ENCODE measurements around the gene PLXNA4. TPM values are rescaled to one million over a fixed set of nuclear protein-coding genes. Genes with fewer than 3 reads are reported as not detected.
"Not testable (repeated sequence)": the region's sequence is repeated elsewhere in the genome, so short reads cannot be mapped to it uniquely, and the experiment has no call there.

PLXNA4 gene
- total RNA-seq, 2 experiments from 2014 or later: 16.5 to 20.5 TPM

DNA sequence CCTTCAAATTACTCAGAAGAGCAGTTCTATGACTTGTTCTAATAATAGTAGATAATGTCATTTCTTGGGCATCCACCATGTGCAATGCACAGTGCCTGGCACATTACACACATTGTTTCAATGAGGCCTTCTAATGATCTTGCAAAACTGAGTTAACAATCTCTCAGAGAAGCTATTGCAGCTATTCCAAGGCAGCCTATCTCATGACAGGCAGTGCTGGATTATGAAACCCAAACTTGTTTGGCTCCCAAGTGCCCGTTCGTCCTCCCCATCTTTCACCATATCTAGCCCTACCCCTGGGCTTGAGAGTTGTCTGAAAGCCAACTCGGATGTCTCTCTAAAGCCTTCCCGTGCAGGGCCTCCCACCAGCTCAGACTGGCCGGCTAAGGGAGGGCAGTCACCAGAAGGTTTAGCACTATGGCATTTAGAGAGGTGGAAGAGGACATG is 405.1 kb downstream of the PLXNA4 start:
- peaks cover 1% of the 10 kb centered on the region for H3K36me3 Mint-ChIP-seq
- no peaks in the 10 kb centered on the region for H3K27me3 Mint-ChIP-seq
- ATAC-seq (ENCODE audit: low read depth) (no peak), DNase-seq (no peak)
- no peak overlapping the region for H3K4me3 Mint-ChIP-seq
- no peak overlapping the region for H3K27ac Mint-ChIP-seq
- H3K4me1 Mint-ChIP-seq: no peaks in the 10 kb centered on the region
- no peaks in the 10 kb centered on the region for H3K9me3 Mint-ChIP-seq
- POLR2A ChIA-PET: no interaction called here

DNA sequence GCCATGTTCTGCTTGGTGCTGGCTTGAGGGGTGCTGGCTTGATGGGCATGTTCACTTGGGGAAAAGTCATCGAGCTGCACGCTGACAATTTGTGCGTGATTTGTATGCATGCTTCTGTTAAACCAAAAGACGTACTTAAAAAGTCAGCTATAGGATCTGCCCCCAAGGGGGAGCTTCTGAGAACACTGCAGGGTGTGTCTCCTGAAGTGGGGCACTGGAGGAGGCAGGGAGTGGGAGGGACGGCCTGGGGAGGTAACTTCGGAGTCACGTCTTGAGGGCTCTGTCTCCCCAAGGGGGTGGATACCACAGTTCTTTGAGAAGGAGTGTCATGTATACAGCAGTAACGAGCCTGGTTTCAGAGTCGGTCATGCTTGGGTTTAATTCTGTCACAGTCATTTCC is 406.5 kb downstream of the PLXNA4 start:
- POLR2A ChIA-PET: no interaction called here
- Mint-ChIP-seq H3K36me3 (no peaks in the 10 kb centered on the region), H3K27me3 (no peaks in the 10 kb centered on the region), H3K4me1 (no peaks in the 10 kb centered on the region), H3K4me3 (no peak overlapping the region), H3K27ac (no peak overlapping the region), H3K9me3 (no peaks in the 10 kb centered on the region)
- no peak for ATAC-seq (ENCODE audit: low read depth)
- DNase-seq: no peak

GRCh38 chr7:132168239-132168638 is 408.0 kb downstream of the PLXNA4 start:
- POLR2A ChIA-PET: no interaction called here
- DNase-seq: no peak
- no peak overlapping the region for H3K27ac Mint-ChIP-seq
- no peaks in the 10 kb centered on the region for H3K4me1 Mint-ChIP-seq
- H3K36me3 Mint-ChIP-seq: no peaks in the 10 kb centered on the region
- no peak overlapping the region for H3K4me3 Mint-ChIP-seq
- no peaks in the 10 kb centered on the region for H3K27me3 Mint-ChIP-seq
- no peaks in the 10 kb centered on the region for H3K9me3 Mint-ChIP-seq
- no peak for ATAC-seq (ENCODE audit: low read depth)

DNA sequence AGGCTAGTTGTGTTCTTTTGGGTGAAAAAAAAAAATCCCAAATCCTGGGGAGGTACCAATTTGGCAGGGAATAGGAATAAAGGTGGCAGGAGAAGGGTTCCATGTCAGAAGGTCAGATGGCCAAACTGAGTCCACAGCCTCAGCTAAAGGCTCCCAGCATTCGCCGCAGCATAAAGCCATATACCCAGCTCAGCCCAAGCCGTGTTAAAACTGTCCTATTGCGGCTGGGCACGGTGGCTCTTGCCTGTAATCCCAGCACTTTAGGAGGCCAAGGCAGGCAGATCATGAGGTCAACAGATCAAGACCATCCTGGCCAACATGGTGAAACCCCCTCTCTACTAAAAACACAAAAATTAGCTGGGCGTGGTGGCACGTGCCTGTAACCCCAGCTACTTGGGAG is 410.6 kb downstream of the PLXNA4 start:
- H3K27me3 Mint-ChIP-seq; H3K4me3 Mint-ChIP-seq; POLR2A ChIA-PET; H3K36me3 Mint-ChIP-seq; DNase-seq; ATAC-seq (ENCODE audit: low read depth); H3K9me3 Mint-ChIP-seq; H3K4me1 Mint-ChIP-seq; H3K27ac Mint-ChIP-seq: not testable (repeated sequence)

- POLR2A ChIA-PET: no interaction called here
- Mint-ChIP-seq H3K27ac (no peak overlapping the region), H3K36me3 (no peaks in the 10 kb centered on the region), H3K27me3 (peaks cover 6% of the 10 kb centered on the region), H3K4me3 (no peak overlapping the region), H3K4me1 (no peaks in the 10 kb centered on the region), H3K9me3 (no peaks in the 10 kb centered on the region)
- DNase-seq: no peak
- no peak for ATAC-seq (ENCODE audit: low read depth)
Observed at GRCh38 chr7:132164558-132165125, 411.6 kb downstream of the PLXNA4 start.

DNA sequence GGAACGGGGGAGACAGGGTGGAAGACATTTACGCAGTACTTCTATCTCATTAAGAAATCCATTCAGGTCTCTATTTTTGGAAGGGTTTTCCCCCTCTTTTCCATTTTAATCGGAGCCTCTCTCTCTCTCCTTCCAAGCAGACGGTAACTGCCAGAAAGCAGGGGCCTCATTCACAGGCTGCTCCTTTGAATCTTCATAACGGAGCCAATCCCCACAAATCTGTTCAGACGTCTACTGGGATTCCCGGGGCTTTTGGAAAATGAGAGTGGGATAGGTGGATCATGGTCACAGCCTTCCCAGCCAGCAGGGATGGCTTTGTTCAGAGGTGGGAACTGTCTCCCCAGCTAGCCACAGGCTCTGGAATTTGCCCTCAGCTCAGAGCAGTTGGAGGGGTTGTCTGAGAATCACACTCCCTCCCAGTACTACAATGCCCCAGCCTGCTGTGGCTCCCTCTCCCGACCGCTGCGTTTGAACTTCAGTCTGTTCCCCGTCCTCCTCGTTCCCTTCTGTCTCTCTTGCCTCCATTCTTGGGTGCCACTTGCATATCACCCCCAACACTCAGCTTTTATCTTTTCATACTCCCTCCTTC is 413.6 kb downstream of the PLXNA4 start:
- no peaks in the 10 kb centered on the region for H3K9me3 Mint-ChIP-seq
- peaks cover 2% of the 10 kb centered on the region for H3K36me3 Mint-ChIP-seq
- H3K27ac Mint-ChIP-seq: no peak overlapping the region
- peaks cover 6% of the 10 kb centered on the region for H3K27me3 Mint-ChIP-seq
- POLR2A ChIA-PET: no interaction called here
- ATAC-seq (ENCODE audit: low read depth): no peak
- H3K4me3 Mint-ChIP-seq: no peak overlapping the region
- no peak for DNase-seq
- no peaks in the 10 kb centered on the region for H3K4me1 Mint-ChIP-seq

DNA sequence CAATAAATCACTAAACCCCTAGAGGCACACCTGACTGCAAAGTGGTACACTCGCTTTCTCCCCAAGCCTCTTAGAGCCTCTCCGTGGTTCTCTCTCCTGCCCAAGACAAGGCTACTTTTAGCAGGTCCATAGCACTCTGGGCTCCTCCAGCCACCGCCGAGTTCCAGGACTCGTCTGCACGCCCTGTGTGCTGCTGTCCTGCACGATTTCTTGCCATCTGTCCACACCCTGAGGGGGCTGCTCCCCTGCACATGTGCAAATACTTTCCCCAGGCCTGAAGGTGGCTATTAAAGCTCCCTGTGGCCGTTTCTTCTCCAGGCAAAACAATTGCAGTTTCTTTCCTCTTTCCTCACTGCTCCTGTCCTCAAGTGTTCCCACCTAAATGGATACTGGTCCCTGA is 414.3 kb downstream of the PLXNA4 start:
- DNase-seq (no peak), ATAC-seq (ENCODE audit: low read depth) (no peak)
- Mint-ChIP-seq H3K27me3 (peaks cover 6% of the 10 kb centered on the region), H3K4me3 (no peak overlapping the region), H3K27ac (no peak overlapping the region), H3K36me3 (peaks cover 2% of the 10 kb centered on the region), H3K4me1 (no peaks in the 10 kb centered on the region), H3K9me3 (no peaks in the 10 kb centered on the region)
- POLR2A ChIA-PET: no interaction called here

- POLR2A ChIA-PET: no interaction called here
- Mint-ChIP-seq H3K36me3 (peaks cover 2% of the 10 kb centered on the region), H3K27me3 (peaks cover 6% of the 10 kb centered on the region), H3K4me3 (no peak overlapping the region), H3K4me1 (no peaks in the 10 kb centered on the region), H3K9me3 (no peaks in the 10 kb centered on the region), H3K27ac (no peak overlapping the region)
- DNase-seq (no peak), ATAC-seq (ENCODE audit: low read depth) (no peak)
Observed at GRCh38 chr7:132161533-132161915, 414.7 kb downstream of the PLXNA4 start.

DNA sequence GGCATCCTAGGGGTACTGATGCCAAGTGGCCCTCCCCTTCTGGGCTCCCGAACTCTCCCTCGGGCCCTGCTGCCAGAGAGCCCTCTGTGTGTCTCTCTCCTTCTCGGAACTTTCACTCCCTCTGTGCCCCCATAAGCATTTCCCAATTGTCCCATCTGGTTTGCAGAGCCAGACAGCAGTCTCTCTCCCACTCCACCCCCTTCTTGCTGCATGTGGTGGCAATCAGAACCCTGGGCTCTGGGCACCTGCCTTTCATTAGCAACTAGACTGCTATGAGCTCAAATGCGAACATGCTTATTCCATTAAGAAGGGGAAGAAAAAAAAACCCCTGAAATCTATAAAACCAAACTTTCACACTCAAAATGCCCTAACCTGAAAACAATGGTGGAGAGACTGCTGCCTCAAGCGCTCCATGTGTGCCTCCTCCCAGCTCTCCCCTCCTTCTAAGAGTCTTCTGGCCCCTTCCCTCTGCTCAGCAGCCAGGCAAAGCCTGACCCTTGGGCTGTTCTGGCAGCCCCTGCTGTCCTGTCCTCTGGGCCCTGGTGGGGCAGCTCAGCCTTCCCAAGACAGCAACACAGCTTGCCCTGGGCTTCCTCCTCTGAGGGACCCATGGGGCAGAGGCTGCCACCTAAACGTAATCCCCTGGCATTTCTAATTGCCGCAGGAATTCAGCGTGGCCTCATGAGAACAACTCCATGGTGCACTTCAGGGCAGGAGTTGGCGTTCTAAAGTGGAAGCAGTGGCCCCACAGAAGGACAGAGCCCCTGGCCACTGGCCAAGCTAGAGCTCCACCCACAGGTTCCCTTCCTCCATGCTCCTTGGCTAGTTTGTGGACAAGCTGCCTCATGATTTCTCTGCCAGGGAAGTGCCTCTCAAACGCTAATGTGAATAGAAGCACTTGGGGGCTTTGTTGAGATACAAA is 415.4 kb downstream of the PLXNA4 start:
- Mint-ChIP-seq H3K4me3 (no peak overlapping the region), H3K36me3 (peaks cover 2% of the 10 kb centered on the region), H3K27me3 (peaks cover 6% of the 10 kb centered on the region), H3K4me1 (no peaks in the 10 kb centered on the region), H3K9me3 (no peaks in the 10 kb centered on the region), H3K27ac (no peak overlapping the region)
- POLR2A ChIA-PET: no interaction called here
- DNase-seq (no peak), ATAC-seq (ENCODE audit: low read depth) (no peak)

DNA sequence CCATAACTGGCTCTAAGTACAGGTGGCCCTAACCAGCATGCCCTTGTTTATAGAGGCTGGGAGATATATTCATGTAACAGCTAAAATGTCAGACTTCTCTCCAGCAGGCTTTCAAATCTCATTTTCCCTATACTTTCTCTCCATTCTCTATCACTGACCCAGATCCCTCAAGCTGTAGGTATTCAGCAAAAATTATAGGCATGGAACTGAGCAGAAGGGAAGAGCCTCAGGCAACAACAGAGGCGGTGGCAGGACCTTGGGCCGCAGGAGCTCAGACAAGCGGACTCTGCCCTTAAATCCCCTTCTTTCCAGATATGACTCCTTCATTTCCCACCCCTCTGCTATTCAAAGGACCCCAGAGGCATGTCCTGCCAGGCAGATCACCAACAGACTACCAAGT is 417.4 kb downstream of the PLXNA4 start:
- ATAC-seq (ENCODE audit: low read depth) (no peak), DNase-seq (no peak)
- Mint-ChIP-seq H3K27me3 (peaks cover 6% of the 10 kb centered on the region), H3K36me3 (peaks cover 2% of the 10 kb centered on the region), H3K4me1 (no peaks in the 10 kb centered on the region), H3K4me3 (no peak overlapping the region), H3K9me3 (no peaks in the 10 kb centered on the region), H3K27ac (no peak overlapping the region)
- POLR2A ChIA-PET: no interaction called here

DNA sequence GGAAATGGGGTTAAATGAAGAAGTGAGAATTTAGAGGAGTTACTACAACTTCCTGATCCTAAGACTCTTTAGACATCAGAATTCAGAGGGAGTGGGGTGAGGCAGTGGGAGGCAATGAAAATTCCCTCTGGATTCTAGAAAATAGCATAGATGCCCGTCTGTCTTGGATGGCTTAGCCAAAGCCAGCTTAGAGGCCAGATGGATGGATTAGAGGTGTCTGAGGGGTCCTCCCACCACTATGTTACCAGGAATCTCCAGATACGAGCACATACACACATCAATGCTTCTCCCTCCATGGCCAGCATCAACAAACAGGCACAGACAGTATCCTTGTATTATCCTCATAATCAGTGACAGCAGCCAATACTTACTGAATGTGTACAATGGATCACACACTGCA is 418.1 kb downstream of the PLXNA4 start:
- peaks cover 2% of the 10 kb centered on the region for H3K36me3 Mint-ChIP-seq
- H3K9me3 Mint-ChIP-seq: no peaks in the 10 kb centered on the region
- no peak overlapping the region for H3K4me3 Mint-ChIP-seq
- ATAC-seq (ENCODE audit: low read depth): no peak
- POLR2A ChIA-PET: no interaction called here
- H3K27me3 Mint-ChIP-seq: peaks cover 6% of the 10 kb centered on the region
- H3K27ac Mint-ChIP-seq: no peak overlapping the region
- DNase-seq: no peak
- H3K4me1 Mint-ChIP-seq: no peaks in the 10 kb centered on the region

- no peak overlapping the region for H3K4me3 Mint-ChIP-seq
- DNase-seq (no peak), ATAC-seq (ENCODE audit: low read depth) (no peak)
- POLR2A ChIA-PET: no interaction called here
- H3K27ac Mint-ChIP-seq: no peak overlapping the region
- H3K4me1 Mint-ChIP-seq: no peaks in the 10 kb centered on the region
- H3K36me3 Mint-ChIP-seq: peaks cover 2% of the 10 kb centered on the region
- no peaks in the 10 kb centered on the region for H3K9me3 Mint-ChIP-seq
- H3K27me3 Mint-ChIP-seq: peaks cover 6% of the 10 kb centered on the region
Observed at GRCh38 chr7:132155715-132156114, 420.6 kb downstream of the PLXNA4 start.

- Mint-ChIP-seq H3K4me3 (no peak overlapping the region), H3K27me3 (peaks cover 5% of the 10 kb centered on the region), H3K4me1 (no peaks in the 10 kb centered on the region), H3K9me3 (no peaks in the 10 kb centered on the region), H3K36me3 (peaks cover 2% of the 10 kb centered on the region), H3K27ac (no peak overlapping the region)
- POLR2A ChIA-PET: no interaction called here
- no peak for ATAC-seq (ENCODE audit: low read depth)
- no peak for DNase-seq
Observed at GRCh38 chr7:132154695-132155471, 421.4 kb downstream of the PLXNA4 start.
